ENCODE results near the gene SV2B. TPM values are rescaled to one million over a fixed set of nuclear protein-coding genes. Genes with fewer than 3 reads are reported as not detected.

SV2B gene
- total RNA-seq, 1 experiment from 2014 or later, result 1.4 TPM

DNA sequence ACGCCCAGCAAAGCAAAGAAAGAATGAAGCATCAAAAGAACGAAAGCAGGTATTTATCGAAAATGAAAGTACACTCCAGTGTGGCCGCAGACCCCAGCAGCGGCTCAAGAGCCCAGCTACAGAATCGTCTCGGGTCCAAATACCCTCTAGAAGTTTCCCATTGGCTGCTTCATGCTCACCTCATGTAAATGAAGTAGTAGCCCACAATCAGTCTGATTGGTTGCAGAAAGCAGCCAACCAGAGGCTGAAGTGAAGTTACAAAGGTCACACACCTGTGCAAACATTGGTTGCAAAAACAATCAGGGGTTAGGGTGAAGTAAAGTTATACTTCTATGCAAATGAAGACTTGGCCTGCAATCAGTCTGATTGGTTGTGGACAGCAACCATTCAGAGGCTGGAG is 32.0 kb downstream of the SV2B start:
- Mint-ChIP-seq H3K9me3 (no peaks in the 10 kb centered on the region), H3K27me3 (ENCODE audit: low read depth) (no peaks in the 10 kb centered on the region), H3K4me1 (peaks cover 8% of the 10 kb centered on the region), H3K36me3 (no peaks in the 10 kb centered on the region), H3K27ac (no peak overlapping the region), H3K4me3 (no peak overlapping the region)
- CTCF ChIA-PET, result no interaction called here
- POLR2A ChIA-PET, result no interaction called here
- DNase-seq (ENCODE audit: low spot score), result no peak
- no peak for ATAC-seq
- TF ChIP-seq ZNF317 (CRISPR knock-in tag; IDR thresholded peaks at IDR 0.05; ENCODE audit: borderline replicate concordance, low read depth) (no peak), JAZF1 (CRISPR knock-in tag; IDR thresholded peaks at IDR 0.05) (no peak), NFE2L1 (CRISPR knock-in tag; IDR thresholded peaks at IDR 0.05) (no peak), ZNF396 (CRISPR knock-in tag; IDR thresholded peaks at IDR 0.05; ENCODE audit: borderline replicate concordance) (no peak), GTF2I (CRISPR knock-in tag; conservative IDR thresholded peaks at IDR 0.05) (no peak), SMAD3 (CRISPR knock-in tag; IDR thresholded peaks at IDR 0.05; ENCODE audit: borderline replicate concordance) (no peak), ATF1 (CRISPR knock-in tag; IDR thresholded peaks at IDR 0.05) (no peak), E2F1 (CRISPR knock-in tag; IDR thresholded peaks at IDR 0.05) (no peak), NR2C2 (CRISPR knock-in tag; IDR thresholded peaks at IDR 0.05) (no peak), USF2 (CRISPR knock-in tag; IDR thresholded peaks at IDR 0.05) (no peak), ZNF512 (CRISPR knock-in tag; IDR thresholded peaks at IDR 0.05; ENCODE audit: borderline replicate concordance) (no peak), GRHL2 (CRISPR knock-in tag; IDR thresholded peaks at IDR 0.05; ENCODE audit: insufficient replicate concordance, severe bottlenecking) (no peak), TP53 (CRISPR knock-in tag; IDR thresholded peaks at IDR 0.05) (no peak), ELF4 (CRISPR knock-in tag; IDR thresholded peaks at IDR 0.05; ENCODE audit: low read depth) (no peak)
- TF ChIP-seq, protein P1, sequence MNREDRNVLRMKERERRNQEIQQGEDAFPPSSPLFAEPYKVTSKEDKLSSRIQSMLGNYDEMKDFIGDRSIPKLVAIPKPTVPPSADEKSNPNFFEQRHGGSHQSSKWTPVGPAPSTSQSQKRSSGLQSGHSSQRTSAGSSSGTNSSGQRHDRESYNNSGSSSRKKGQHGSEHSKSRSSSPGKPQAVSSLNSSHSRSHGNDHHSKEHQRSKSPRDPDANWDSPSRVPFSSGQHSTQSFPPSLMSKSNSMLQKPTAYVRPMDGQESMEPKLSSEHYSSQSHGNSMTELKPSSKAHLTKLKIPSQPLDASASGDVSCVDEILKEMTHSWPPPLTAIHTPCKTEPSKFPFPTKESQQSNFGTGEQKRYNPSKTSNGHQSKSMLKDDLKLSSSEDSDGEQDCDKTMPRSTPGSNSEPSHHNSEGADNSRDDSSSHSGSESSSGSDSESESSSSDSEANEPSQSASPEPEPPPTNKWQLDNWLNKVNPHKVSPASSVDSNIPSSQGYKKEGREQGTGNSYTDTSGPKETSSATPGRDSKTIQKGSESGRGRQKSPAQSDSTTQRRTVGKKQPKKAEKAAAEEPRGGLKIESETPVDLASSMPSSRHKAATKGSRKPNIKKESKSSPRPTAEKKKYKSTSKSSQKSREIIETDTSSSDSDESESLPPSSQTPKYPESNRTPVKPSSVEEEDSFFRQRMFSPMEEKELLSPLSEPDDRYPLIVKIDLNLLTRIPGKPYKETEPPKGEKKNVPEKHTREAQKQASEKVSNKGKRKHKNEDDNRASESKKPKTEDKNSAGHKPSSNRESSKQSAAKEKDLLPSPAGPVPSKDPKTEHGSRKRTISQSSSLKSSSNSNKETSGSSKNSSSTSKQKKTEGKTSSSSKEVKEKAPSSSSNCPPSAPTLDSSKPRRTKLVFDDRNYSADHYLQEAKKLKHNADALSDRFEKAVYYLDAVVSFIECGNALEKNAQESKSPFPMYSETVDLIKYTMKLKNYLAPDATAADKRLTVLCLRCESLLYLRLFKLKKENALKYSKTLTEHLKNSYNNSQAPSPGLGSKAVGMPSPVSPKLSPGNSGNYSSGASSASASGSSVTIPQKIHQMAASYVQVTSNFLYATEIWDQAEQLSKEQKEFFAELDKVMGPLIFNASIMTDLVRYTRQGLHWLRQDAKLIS (CRISPR knock-in tag; IDR thresholded peaks at IDR 0.05; ENCODE audit: borderline replicate concordance), result no peak

- POLR2A ChIA-PET, result interaction anchor here (0.7 kb wide), 1 partner anchor 631 kb away, joined by 3 read pairs; no protein-coding TSS in a partner anchor
- Mint-ChIP-seq H3K27ac (no peak overlapping the region; the same call in 1 of the 2 replicates), H3K4me1 (peaks cover 8% of the 10 kb centered on the region), H3K36me3 (no peaks in the 10 kb centered on the region), H3K9me3 (peaks cover 6% of the 10 kb centered on the region; the same call in 1 of the 2 replicates), H3K4me3 (no peak overlapping the region), H3K27me3 (ENCODE audit: low read depth) (no peaks in the 10 kb centered on the region)
- CTCF ChIA-PET, result interaction anchor here (1.6 kb wide), 1 partner anchor 114 kb away, joined by 8 read pairs; no protein-coding TSS in a partner anchor
- peak; percentile 74; the same call in 1 of the 2 replicates for TF ChIP-seq ZNF317 (CRISPR knock-in tag; IDR thresholded peaks at IDR 0.05; ENCODE audit: borderline replicate concordance, low read depth)
- TF ChIP-seq ATF2 (CRISPR knock-in tag; IDR thresholded peaks at IDR 0.05; ENCODE audit: borderline replicate concordance, low read depth), result no peak
- DNase-seq (ENCODE audit: low spot score) (peak; percentile 34), ATAC-seq (peak; percentile 64)
Observed at GRCh38 chr15:91133511-91133910, 33.5 kb downstream of the SV2B start.

Measured in WTC11 (cell line).